Parathyroid adenoma (tissue), 2 donors: ENCODE measurements around the gene CTDSP1.

ENCODE experiments used
- H2AFZ ChIP-seq: fragments of 300-600 bp; sonication (generic); one replicate; pipeline ENCODE4 v1.7.0; 2017; ENCODE audit warnings: antibody characterized with exemption, mild to moderate bottlenecking
- H3K27ac ChIP-seq: fragments of 300-600 bp; sonication (generic); one replicate; pipeline ENCODE4 v1.7.0; 2017
- H3K27me3 ChIP-seq: fragments of 300-600 bp; sonication (generic); one replicate; pipeline ENCODE4 v1.7.0; 2017; ENCODE audit warnings: low read length; ENCODE audit not compliant: control insufficient read depth, insufficient read depth
- H3K36me3 ChIP-seq: fragments of 300-600 bp; sonication (generic); one replicate; pipeline ENCODE4 v1.7.0; 2017; ENCODE audit warnings: low read length; ENCODE audit not compliant: control insufficient read depth, insufficient read depth
- H3K4me1 ChIP-seq: fragments of 300-600 bp; sonication (generic); one replicate; pipeline ENCODE4 v1.7.0; 2017; ENCODE audit warnings: control low read depth
- H3K4me2 ChIP-seq: fragments of 300-600 bp; sonication (generic); one replicate; pipeline ENCODE4 v1.7.0; 2017; ENCODE audit warnings: low read length
- H3K4me3 ChIP-seq: fragments of 300-600 bp; sonication (generic); one replicate; pipeline ENCODE4 v1.7.0; 2017; ENCODE audit warnings: low read depth, low read length
- H3K79me2 ChIP-seq: fragments of 300-600 bp; sonication (generic); one replicate; pipeline ENCODE4 v1.7.0; 2017; ENCODE audit warnings: control low read depth
- H3K9ac ChIP-seq: fragments of 300-600 bp; sonication (generic); one replicate; pipeline ENCODE4 v1.7.0; 2017; ENCODE audit warnings: mild to moderate bottlenecking
- H3K9me3 ChIP-seq: fragments of 300-600 bp; sonication (generic); one replicate; pipeline ENCODE4 v1.7.0; 2017; ENCODE audit warnings: low read length; ENCODE audit not compliant: control insufficient read depth
- CTCF ChIP-seq: fragments of 300-600 bp; sonication (generic); IDR thresholded peaks from one replicate; pipeline ENCODE4 v1.7.0; 2017; ENCODE audit warnings: antibody characterized with exemption, mild to moderate bottlenecking
- donor health status: primary hyperparathyroidism.

Gene CTDSP1, protein sequence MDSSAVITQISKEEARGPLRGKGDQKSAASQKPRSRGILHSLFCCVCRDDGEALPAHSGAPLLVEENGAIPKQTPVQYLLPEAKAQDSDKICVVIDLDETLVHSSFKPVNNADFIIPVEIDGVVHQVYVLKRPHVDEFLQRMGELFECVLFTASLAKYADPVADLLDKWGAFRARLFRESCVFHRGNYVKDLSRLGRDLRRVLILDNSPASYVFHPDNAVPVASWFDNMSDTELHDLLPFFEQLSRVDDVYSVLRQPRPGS

GRCh38 chr2:218399391-218400166 is at the start of gene CTDSP1:
TSS of gene CTDSP1 (plus strand) at chr2:218399868. CDS start at chr2:218400091, 223 bp downstream.
- peak within 1 kb of the TSS; percentile 84 for H3K4me3 ChIP-seq
- no peaks in the 10 kb centered on the region for H3K27me3 ChIP-seq
- H3K9me3 ChIP-seq: no peaks in the 10 kb centered on the region
- peak within 1 kb of the TSS; percentile 95 for H2AFZ ChIP-seq
- H3K9ac ChIP-seq: peak within 1 kb of the TSS; percentile 88
- H3K27ac ChIP-seq: peak within 1 kb of the TSS; percentile 95
- H3K4me2 ChIP-seq: peak within 1 kb of the TSS; percentile 99
- H3K79me2 ChIP-seq: peaks cover 5% of the 10 kb centered on the region
- H3K4me1 ChIP-seq: peaks cover 10% of the 10 kb centered on the region
- H3K36me3 ChIP-seq: no peaks in the 10 kb centered on the region
- peak; percentile 20 for TF ChIP-seq CTCF

GRCh38 chr2:218354045-218354444 is 45.6 kb upstream of the CTDSP1 start:
- Histone ChIP-seq H2AFZ (no peak overlapping the region), H3K4me3 (no peak overlapping the region), H3K79me2 (peaks cover 4% of the 10 kb centered on the region), H3K9me3 (no peaks in the 10 kb centered on the region), H3K36me3 (no peaks in the 10 kb centered on the region), H3K9ac (no peak overlapping the region), H3K27ac (no peak overlapping the region), H3K27me3 (no peaks in the 10 kb centered on the region), H3K4me1 (peaks cover 11% of the 10 kb centered on the region), H3K4me2 (no peak overlapping the region)
- no peak for TF ChIP-seq CTCF

GRCh38 chr2:218354850-218355443 is 44.7 kb upstream of the CTDSP1 start:
- H2AFZ ChIP-seq: no peak overlapping the region
- H3K27ac ChIP-seq: no peak overlapping the region
- no peaks in the 10 kb centered on the region for H3K9me3 ChIP-seq
- peaks cover 11% of the 10 kb centered on the region for H3K4me1 ChIP-seq
- H3K79me2 ChIP-seq: peaks cover 4% of the 10 kb centered on the region
- H3K36me3 ChIP-seq: no peaks in the 10 kb centered on the region
- H3K9ac ChIP-seq: no peak overlapping the region
- TF ChIP-seq CTCF: no peak
- peak overlapping the region; percentile 44 for H3K4me2 ChIP-seq
- H3K27me3 ChIP-seq: no peaks in the 10 kb centered on the region
- H3K4me3 ChIP-seq: no peak overlapping the region

GRCh38 chr2:218357236-218358177 is 42.2 kb upstream of the CTDSP1 start:
- Histone ChIP-seq H3K4me3 (peak overlapping the region; percentile 87), H3K9ac (no peak overlapping the region), H3K4me2 (peak overlapping the region; percentile 90), H3K27ac (peak overlapping the region; percentile 63), H3K9me3 (no peaks in the 10 kb centered on the region), H3K36me3 (no peaks in the 10 kb centered on the region), H3K27me3 (no peaks in the 10 kb centered on the region), H3K79me2 (peaks cover 4% of the 10 kb centered on the region), H3K4me1 (peaks cover 11% of the 10 kb centered on the region), H2AFZ (peak overlapping the region; percentile 72)
- TF ChIP-seq CTCF: no peak
